ENCODE measurements around the gene DLGAP4.
A peak's percentile ranks its signal among the peaks of the same experiment; 100 is the strongest.
"Not testable (repeated sequence)": the region's sequence is repeated elsewhere in the genome, so short reads cannot be mapped to it uniquely, and the experiment has no call there.

Gene DLGAP4

DNA sequence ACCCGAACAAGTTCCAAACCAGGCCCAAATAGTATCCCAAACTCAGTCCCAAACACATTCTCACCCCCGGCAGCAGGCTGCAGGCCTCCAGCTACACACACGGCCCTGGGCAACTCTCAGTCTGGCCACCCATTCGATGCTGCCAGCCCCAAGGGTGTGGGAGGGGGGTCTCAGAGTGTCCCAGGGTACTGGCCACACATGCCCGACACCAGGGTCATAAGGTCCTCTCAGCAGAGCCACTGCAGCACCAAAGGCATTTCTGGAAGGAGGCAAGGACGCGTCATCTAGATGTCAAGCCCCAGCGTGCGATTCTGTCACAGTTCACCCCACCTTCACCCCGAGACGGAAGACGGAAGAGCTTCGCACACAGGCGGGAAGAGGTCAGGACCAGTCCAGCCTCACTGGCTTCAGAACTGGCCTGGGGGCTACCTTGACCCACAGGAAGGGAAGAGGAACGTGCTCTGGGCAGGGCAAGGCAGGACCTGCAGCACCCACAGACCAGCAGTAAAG is 244.7 kb downstream of the DLGAP4 start:
- TF ChIP-seq, protein P1, sequence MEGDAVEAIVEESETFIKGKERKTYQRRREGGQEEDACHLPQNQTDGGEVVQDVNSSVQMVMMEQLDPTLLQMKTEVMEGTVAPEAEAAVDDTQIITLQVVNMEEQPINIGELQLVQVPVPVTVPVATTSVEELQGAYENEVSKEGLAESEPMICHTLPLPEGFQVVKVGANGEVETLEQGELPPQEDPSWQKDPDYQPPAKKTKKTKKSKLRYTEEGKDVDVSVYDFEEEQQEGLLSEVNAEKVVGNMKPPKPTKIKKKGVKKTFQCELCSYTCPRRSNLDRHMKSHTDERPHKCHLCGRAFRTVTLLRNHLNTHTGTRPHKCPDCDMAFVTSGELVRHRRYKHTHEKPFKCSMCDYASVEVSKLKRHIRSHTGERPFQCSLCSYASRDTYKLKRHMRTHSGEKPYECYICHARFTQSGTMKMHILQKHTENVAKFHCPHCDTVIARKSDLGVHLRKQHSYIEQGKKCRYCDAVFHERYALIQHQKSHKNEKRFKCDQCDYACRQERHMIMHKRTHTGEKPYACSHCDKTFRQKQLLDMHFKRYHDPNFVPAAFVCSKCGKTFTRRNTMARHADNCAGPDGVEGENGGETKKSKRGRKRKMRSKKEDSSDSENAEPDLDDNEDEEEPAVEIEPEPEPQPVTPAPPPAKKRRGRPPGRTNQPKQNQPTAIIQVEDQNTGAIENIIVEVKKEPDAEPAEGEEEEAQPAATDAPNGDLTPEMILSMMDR (conservative IDR thresholded peaks at IDR 0.05; ENCODE audit: control insufficient read depth, insufficient read depth, low read depth, low read length): no peak
- DNase-seq (ENCODE audit: low read depth): no peak
- no peak overlapping the region for H3K4me3 ChIP-seq (ENCODE audit: control insufficient read depth, low read depth, low read length)

GRCh38 chr20:36555248-36555647 is 249.1 kb downstream of the DLGAP4 start:
- no peak overlapping the region for H3K4me3 ChIP-seq (ENCODE audit: control insufficient read depth, low read depth, low read length)
- DNase-seq (ENCODE audit: low read depth): no peak
- TF ChIP-seq, protein P1 (conservative IDR thresholded peaks at IDR 0.05; ENCODE audit: control insufficient read depth, insufficient read depth, low read depth, low read length): no peak

- DNase-seq (ENCODE audit: low read depth): no peak
- TF ChIP-seq, protein P1 (conservative IDR thresholded peaks at IDR 0.05; ENCODE audit: control insufficient read depth, insufficient read depth, low read depth, low read length): no peak
- H3K4me3 ChIP-seq (ENCODE audit: control insufficient read depth, low read depth, low read length): no peak overlapping the region
Measured at GRCh38 chr20:36562724-36563123, 256.6 kb downstream of the DLGAP4 start.

DNA sequence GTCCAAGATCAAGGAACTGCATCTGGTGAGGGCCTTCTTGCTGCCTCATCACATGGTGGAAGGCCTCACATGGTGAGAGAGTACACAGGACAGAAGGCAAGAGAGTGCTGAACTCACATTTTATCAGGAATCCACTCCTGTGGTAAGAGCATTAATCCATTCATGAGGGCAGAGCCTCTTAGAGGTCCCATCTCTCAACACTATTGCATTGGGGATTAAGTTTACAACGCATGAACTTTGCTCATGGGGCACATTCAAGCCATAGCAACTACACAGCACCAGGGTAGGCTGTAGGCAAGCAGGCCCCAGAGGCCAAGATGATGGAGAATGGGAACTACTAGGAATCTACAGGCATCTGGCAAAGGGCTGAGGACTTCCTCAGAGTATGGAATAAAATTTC is 257.2 kb downstream of the DLGAP4 start:
- DNase-seq (ENCODE audit: low read depth): no peak
- no peak overlapping the region for H3K4me3 ChIP-seq (ENCODE audit: control insufficient read depth, low read depth, low read length)
- TF ChIP-seq, protein P1 (conservative IDR thresholded peaks at IDR 0.05; ENCODE audit: control insufficient read depth, insufficient read depth, low read depth, low read length): no peak

GRCh38 chr20:36564078-36564725 is 258.1 kb downstream of the DLGAP4 start:
- not testable (repeated sequence) for H3K4me3 ChIP-seq (ENCODE audit: control insufficient read depth, low read depth, low read length); DNase-seq (ENCODE audit: low read depth)

GRCh38 chr20:36564726-36565121 is 258.6 kb downstream of the DLGAP4 start:
- not testable (repeated sequence) for DNase-seq (ENCODE audit: low read depth); H3K4me3 ChIP-seq (ENCODE audit: control insufficient read depth, low read depth, low read length)

DNA sequence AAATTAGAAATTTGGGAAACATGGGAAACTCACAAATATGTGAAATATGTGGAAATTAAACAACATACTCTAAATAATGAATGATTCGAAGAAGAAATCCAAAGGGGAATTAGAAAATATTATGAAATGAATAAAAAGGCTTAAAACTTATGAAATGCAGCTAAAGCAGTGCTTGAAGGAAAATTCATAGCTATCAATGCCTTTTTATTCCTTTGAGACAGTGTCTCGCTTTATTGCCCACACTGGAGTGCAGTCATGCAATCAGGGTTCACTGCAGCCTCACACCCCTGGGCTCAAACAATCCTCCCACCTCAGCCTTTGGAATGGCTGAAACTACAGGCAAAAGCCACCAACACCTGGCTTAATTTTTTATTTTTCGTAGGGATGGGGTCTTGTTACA is 259.4 kb downstream of the DLGAP4 start:
- TF ChIP-seq, protein P1 (conservative IDR thresholded peaks at IDR 0.05; ENCODE audit: control insufficient read depth, insufficient read depth, low read depth, low read length): no peak
- H3K4me3 ChIP-seq (ENCODE audit: control insufficient read depth, low read depth, low read length): no peak overlapping the region
- no peak for DNase-seq (ENCODE audit: low read depth)

- TF ChIP-seq, protein P1 (conservative IDR thresholded peaks at IDR 0.05; ENCODE audit: control insufficient read depth, insufficient read depth, low read depth, low read length): no peak
- H3K4me3 ChIP-seq (ENCODE audit: control insufficient read depth, low read depth, low read length): no peak overlapping the region
- peak; percentile 57 for DNase-seq (ENCODE audit: low read depth)
Measured at GRCh38 chr20:36569847-36570429, 263.8 kb downstream of the DLGAP4 start.
